Activated naive CD4-positive, alpha-beta T cell treated with anti-CD3 and anti-CD28 coated beads, Interleukin-2, amount 10 ng/mL, durations not matched to agents 7 days and 5 days (primary cell): ENCODE results near the gene TCF12.

Source experiments
- CTCF ChIA-PET: fragments of 350-600 bp; sonication (Branson Sonifier 250); formaldehyde crosslinking; loops from one replicate; lab custom pipeline; 2021; ENCODE audit warnings: antibody characterized with exemption; lab: Charles Lee
- DNase-seq: peaks from one replicate; pipeline ENCODE4 v3.0.0-alpha.2; 2020
- H3K27ac Mint-ChIP-seq: one replicate; pipeline ENCODE4 v1.8.0; 2021; ENCODE audit warnings: mild to moderate bottlenecking, moderate library complexity, mixed read lengths
- H3K27me3 Mint-ChIP-seq: one replicate; pipeline ENCODE4 v1.8.0; 2021; ENCODE audit warnings: mild to moderate bottlenecking, mixed read lengths
- H3K36me3 Mint-ChIP-seq: one replicate; pipeline ENCODE4 v1.8.0; 2021; ENCODE audit warnings: mixed read lengths
- H3K4me1 Mint-ChIP-seq: one replicate; pipeline ENCODE4 v1.8.0; 2021; ENCODE audit warnings: mixed read lengths
- H3K4me3 Mint-ChIP-seq: one replicate; pipeline ENCODE4 v1.8.0; 2021; ENCODE audit warnings: mild to moderate bottlenecking, moderate library complexity, mixed read lengths
- H3K9me3 Mint-ChIP-seq: one replicate; pipeline ENCODE4 v1.8.0; 2021; ENCODE audit warnings: mixed read lengths

The TCF12 gene

DNA sequence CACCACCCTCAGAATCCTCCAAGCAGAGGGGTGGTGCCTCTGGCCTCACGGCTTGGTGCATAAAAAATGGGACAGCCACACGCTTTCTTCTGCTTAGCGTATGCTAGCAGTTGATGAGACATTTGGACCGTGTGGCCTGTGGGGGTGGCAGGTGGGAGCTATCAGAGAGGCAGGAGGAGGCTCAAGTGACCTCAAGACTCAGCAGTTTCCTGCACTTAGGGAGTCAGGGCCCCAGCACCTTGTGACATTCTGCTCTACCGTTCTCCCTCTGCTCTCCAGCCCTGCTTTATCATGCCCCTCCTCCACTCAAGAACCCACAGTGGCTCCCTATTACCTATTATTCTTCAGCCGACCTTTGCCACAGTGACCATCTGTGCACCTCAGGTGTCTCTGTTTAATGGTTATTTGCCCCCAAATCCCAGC, 416.9 kb downstream of the TCF12 start:
- Mint-ChIP-seq H3K4me1 (peaks cover 2% of the 10 kb centered on the region), H3K27ac (no peak overlapping the region), H3K36me3 (no peaks in the 10 kb centered on the region), H3K27me3 (peaks cover 25% of the 10 kb centered on the region), H3K9me3 (no peaks in the 10 kb centered on the region), H3K4me3 (no peak overlapping the region)
- CTCF ChIA-PET: no interaction called here
- DNase-seq: no peak

DNA sequence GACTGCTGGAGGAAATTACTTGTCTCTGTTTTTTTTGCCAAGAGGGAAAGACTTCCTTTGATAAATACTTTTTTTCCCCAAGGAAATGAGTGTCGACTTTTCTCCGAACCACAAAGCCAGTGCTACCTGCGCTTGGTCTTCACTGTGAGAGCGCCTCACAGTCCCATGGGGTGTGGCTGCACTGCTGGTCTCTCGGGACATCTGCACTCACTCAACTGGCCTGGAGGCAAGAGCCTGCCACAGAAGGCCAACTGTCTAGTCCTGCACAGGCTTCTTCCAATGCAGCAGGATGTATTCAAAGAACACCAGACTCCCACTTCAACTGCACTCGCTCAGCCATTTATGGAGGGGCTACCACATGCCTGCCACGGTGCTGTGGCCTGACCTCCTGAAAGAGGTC, 417.3 kb downstream of the TCF12 start:
- Mint-ChIP-seq H3K27ac (no peak overlapping the region), H3K4me3 (no peak overlapping the region), H3K27me3 (peaks cover 27% of the 10 kb centered on the region), H3K4me1 (no peaks in the 10 kb centered on the region), H3K36me3 (no peaks in the 10 kb centered on the region), H3K9me3 (no peaks in the 10 kb centered on the region)
- CTCF ChIA-PET: no interaction called here
- no peak for DNase-seq

DNA sequence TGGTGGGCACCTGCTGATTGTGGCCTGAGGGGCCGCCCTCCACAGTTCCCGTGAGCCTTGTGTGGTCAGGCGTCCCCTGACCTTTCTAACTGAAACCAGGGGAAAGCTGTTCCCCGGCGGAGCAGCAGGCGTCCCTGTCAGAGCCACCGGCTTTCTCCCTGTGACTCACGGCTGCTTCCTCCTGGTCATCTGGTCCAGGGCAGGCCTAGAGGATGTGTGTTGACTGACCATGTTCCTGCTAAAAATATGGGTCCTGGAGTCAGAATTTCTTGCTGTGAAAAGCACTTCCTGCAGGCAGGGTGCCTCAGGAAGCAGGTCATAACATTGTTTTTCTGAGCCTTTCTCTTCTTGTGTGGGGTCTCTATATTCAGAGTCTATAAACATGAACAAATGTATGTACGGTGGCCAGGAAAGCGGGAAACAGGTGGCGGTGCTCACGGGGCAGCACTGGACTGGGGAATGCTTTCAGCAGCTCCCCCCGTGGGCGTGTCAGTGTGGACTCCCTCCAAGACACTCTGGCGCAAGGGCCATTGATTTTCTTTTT, 419.5 kb downstream of the TCF12 start:
- H3K9me3 Mint-ChIP-seq: no peaks in the 10 kb centered on the region
- CTCF ChIA-PET: interaction anchor here (0.8 to 1.6 kb wide), 5 partner anchors 190 to 204 kb away, joined by 3 to 5 read pairs (median 3); no protein-coding TSS in a partner anchor
- no peak overlapping the region for H3K4me3 Mint-ChIP-seq
- no peak overlapping the region for H3K27ac Mint-ChIP-seq
- H3K36me3 Mint-ChIP-seq: no peaks in the 10 kb centered on the region
- no peaks in the 10 kb centered on the region for H3K4me1 Mint-ChIP-seq
- peaks cover 23% of the 10 kb centered on the region for H3K27me3 Mint-ChIP-seq
- DNase-seq: no peak

DNA sequence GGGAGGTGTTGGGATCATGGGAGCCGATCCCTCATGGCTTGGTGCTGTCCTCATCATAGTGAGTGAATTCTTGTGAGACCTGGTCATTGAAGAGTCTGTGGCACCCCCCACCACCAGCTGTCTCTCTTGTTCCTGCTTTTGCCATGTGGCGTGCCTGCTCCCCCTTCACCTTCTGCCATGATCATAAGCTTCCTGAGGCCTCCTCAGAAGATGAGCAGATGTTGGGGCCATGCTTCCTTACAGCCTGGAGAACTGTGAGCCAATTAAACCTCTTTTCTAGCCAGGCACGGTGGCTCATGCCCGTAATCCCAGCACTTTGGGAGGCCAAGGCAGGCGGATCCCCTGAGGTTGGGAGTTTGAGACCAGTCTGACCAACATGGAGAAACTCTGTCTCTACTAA, 420.9 kb downstream of the TCF12 start:
- no peak overlapping the region for H3K4me3 Mint-ChIP-seq
- peaks cover 18% of the 10 kb centered on the region for H3K27me3 Mint-ChIP-seq
- H3K4me1 Mint-ChIP-seq: no peaks in the 10 kb centered on the region
- H3K9me3 Mint-ChIP-seq: no peaks in the 10 kb centered on the region
- H3K36me3 Mint-ChIP-seq: no peaks in the 10 kb centered on the region
- no peak overlapping the region for H3K27ac Mint-ChIP-seq
- no peak for DNase-seq
- CTCF ChIA-PET: interaction anchor here (1.3 to 7.7 kb wide), 3 partner anchors 189 to 203 kb away, joined by 3 to 93 read pairs (median 27); no protein-coding TSS in a partner anchor
